Astrocyte of the hippocampus (primary cell): ENCODE data around the gene DES.

Source experiments
- DNase-seq: peaks from one replicate; pipeline ENCODE4 v3.0.0; 2011; ENCODE audit warnings: low read depth, low spot score

The DES gene

DNA sequence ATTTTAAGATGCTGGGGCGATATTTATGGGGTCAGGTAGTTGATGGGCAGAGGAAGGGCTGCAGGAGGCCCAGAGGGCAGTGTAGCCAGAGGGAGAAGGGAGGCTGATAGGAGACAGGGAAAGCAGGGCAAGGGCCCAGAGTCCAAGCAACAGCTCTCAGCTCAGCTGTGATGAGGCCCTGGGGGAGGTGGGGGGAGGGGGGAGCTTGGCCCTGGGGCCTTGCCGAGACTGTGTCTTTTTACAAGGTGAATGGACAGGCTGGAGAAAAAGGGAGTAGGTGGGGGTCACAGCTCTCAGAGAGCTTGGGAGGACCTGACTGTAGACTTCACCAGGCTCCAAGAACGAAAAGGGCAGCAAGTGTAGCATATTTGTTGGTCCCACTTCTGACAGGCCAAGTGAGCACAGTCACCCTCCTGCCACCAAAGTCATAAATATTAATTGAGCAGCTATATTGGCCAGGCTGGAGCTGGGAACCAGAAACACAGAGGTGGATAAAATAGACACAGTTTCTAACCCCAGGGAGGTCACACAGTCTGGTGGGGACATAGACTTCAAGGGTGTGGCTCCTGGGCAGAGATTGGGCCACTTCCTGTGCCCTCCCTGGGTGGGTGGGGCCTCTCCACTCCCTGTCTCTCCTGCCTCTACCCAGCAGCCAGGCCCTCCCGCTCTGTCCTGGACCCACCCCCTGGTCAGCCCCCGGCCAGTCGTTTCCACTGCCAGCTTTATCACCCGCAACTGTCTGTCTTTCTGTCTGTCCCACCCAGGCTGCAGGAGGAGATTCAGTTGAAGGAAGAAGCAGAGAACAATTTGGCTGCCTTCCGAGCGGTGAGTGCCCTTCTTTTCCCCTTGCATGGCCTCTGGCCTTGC is 1.4 kb downstream of the DES start:
- DNase-seq: no peak

DNA sequence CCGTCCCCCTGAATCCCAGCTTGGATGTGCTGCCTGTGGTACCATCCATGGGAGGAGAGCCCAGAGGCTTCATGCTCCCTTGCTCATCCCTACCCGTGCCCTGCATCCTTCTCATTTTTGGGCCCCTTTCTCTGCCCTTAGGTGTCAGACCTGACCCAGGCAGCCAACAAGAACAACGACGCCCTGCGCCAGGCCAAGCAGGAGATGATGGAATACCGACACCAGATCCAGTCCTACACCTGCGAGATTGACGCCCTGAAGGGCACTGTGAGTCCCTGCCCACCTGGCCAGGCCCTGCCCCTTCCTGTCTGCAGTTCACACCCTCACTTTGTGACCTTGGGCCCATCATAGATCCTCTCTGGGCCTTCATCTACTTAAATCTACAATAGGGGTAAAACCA is 2.5 kb downstream of the DES start:
- DNase-seq: no peak

DNA sequence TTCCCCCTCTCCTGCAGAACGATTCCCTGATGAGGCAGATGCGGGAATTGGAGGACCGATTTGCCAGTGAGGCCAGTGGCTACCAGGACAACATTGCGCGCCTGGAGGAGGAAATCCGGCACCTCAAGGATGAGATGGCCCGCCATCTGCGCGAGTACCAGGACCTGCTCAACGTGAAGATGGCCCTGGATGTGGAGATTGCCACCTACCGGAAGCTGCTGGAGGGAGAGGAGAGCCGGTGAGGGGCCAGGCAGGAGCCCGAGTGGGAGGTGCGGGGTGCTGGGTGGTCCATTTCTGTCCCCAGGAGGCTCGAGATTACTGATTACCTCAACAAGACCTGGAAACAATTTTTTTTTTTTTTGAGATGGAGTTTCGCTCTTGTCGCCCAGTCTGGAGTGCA is 3.1 kb downstream of the DES start:
- no peak for DNase-seq

DNA sequence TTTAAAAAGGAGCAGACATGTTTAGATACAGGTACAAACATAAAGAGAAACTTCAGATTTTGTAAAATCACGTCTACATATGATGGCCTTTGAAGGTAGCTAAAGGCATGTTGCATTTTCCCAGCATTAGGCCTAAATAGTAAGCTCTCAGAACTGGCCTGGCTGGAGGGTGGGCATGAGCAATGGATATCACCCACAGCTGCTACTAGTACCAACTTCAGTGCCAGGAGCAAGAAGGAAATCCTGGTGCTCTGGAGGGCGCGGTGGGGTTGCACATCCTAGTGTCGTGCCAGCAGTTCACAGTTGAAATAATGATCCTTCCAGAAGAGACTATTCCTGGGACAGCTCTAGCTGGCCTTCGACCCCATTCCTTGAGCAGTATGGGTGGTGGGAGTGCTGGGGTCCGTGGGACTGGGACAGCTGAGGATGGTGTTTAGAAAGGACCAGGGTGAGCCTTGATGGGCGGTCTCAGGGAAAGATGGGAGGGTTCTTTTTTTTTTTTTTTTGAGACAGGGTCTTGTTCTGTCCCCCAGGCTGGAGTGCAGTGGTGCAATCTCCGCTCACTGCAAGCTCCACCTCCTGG is 4.9 kb downstream of the DES start:
- no peak for DNase-seq

DNA sequence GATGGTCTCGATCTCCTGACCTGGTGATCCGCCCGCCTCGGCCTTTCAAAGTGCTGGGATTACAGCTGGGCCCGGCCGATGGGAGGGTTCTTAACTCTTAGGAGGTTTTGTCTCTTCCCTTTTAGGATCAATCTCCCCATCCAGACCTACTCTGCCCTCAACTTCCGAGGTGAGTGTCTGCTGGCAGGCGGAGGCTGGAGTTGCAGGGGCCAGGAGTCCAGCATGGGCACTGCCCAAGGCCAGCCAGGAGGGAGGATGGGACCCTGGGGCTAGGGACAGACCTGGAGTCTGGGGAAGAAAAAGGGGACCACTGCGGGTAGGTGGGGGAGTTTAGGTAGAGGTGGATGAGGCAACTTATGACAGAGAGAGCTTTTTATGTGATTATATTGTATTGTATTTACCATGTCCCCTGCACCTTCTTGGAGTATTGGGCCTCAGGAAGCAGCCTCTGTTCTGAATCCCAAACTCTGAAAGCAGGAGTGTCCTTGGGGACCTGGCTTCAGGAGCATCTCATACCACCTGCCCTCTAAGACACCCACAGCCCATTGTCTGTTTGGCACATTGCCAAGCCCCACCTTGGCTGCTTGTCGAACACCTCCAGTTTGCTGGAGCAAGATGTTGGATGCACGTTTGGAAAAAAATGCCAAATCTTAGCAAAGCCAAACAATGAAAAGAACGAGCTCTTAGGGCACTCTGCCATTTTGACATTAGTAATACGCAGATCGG is 5.6 kb downstream of the DES start:
- DNase-seq: no peak

DNA sequence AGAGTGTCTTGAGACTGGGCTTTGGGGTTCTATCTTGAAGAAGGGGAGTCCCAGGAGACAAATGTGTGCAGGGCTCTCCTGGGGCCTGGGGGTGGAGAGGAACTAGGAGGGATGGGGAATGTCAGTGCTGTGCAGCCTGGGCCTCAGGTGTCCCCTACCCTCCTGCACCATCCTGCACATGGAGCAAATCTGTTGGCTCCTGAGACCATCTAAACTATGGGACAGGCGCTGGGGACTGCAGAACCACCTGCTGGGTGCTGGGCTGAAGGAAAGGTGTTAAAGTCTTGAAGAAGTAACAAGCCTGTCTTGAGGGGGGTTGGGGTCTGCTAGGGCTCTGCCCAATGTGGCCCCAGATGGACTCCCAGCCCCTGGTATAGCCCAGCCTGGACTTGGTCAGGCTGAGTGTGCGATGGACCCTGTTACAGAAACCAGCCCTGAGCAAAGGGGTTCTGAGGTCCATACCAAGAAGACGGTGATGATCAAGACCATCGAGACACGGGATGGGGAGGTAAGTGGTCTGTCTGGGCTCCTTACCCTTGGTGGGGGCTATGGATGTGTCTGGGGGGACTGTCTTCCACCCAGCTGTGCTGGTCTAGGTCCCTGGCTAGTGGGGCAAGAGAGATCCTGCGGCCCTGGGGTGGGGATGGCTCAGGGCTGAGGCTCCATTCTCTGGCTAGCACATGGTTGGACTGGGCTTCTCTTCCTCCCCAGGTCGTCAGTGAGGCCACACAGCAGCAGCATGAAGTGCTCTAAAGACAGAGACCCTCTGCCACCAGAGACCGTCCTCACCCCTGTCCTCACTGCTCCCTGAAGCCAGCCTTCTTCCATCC is 7.3 kb downstream of the DES start:
- no peak for DNase-seq

DNA sequence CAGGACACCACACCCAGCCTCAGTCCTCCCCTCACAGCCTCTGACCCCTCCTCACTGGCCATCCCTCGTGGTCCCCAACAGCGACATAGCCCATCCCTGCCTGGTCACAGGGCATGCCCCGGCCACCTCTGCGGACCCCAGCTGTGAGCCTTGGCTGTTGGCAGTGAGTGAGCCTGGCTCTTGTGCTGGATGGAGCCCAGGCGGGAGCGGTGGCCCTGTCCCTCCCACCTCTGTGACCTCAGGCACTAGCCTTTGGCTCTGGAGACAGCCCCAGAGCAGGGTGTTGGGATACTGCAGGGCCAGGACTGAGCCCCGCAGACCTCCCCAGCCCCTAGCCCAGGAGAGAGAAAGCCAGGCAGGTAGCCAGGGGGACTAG is 7.9 kb downstream of the DES start:
- DNase-seq: no peak

DNA sequence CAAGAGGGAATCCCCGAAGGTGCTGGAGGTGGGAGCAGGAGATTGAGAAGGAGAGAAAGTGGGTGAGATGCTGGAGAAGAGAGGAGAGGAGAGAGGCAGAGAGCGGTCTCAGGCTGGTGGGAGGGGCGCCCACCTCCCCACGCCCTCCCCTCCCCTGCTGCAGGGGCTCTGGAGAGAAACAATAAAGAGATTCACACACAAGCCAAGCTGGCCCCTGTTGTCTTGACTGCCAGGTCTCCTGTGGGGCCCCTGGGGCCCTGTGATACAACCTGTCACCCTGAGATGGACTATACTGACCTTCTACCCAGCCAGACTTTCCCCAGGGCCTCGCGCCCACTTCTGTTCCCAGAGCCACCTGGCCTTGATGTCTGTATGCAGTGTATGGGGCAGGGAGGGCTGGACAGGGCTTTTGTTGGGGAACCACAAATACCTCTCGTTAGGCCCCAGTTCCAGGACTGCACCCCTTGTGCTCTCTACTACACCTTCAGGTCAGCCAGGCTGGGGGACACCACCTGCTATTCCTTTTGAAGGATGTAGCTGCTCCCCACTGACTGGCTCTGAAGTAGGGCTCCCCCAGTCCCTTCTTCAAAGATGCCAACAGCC is 8.5 kb downstream of the DES start:
- no peak for DNase-seq

DNA sequence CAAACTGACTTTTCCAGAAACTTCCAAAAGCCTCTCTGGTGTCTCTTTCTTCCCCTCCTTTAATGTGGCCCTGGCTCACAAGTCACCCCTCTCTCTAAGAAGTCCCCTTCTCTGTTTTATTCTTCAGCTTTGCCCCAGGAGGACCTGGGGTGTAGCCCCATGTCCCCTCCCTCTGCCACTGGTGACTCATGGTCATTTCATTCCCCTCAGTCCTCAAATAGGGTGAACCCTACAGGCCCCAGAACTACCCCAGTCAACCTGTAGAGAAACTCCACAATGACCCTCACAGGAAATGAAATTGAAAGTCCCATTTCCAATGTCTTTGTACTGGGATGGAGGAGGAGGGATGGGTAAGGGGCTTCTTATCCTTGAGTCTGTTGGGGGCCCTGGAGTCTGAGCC is 10.3 kb downstream of the DES start:
- no peak for DNase-seq

DNA sequence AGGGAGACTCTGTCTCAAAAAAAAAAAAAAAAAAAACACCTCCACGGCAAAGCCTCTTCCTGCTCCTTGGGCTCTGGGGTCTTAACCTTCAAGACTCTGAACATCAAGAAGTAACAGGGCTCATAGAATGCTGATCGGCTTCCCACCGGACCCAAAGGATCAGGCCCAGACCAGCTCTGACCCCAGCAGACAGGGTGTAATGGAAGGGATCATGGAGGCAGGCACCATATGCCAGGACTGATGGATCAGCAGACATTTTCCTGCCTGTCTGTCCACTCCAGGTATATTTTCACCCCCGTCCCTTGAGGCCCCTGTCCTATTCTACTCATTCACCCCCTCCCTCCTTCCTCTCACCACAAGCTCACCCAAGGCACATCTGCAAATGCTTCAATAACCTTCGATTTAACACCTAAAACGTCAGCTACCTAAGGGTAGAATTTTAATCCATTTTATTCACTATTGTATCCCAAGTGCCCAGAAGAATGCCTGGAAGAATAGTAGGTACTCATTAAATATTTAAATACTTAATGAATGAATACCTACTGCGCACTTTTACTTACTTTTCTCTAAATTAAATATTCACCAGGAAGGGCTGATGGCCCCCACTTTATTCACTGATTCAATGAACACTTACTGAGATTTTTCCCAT is 11.9 kb downstream of the DES start:
- no peak for DNase-seq

DNA sequence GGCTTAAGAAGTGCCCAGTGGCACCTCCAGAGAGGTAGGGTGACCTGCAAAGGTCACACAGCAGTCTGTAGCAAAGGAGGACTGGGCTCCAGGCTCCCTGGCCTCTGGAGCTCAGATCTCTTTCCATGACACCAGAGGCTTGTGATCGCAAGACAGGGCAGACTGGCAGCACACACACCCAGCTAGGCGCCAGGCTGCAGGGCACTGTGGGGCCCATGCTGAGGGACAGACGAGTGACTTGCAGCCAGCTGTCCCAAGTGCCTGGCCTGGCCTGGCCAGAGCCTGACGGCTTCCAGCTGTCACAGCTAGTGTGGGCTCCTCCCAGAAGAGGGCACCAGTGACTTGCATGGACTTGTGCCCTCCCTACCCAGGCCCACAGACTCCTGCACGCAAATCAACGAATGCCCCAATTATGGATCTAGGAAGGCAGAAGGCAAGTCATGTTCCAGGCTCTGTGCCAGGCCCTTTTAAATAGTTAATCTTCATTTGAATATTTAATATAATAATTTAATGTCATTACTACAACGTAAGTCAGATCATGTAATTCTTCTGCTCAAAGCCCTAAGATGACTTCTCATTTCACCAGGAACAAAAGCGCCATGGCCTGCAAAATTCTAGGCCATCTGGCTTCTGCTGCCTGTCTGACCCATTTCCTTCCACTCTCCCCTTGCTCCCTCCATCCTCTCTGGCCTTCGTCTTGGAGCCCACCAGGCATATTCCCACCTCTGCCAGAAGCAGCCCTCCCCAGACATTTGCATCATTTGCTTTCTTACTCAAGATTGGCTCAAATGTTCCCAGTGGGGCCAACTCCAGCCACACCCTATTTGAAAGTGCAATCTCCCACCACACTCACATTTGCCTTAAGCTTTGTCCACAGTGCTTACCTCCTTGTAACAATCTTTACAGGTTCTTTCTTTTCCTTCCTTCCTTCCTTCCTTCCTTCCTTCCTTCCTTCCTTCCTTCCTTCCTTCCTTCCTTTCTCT is 12.7 kb downstream of the DES start:
- DNase-seq: peak; percentile 72

DNA sequence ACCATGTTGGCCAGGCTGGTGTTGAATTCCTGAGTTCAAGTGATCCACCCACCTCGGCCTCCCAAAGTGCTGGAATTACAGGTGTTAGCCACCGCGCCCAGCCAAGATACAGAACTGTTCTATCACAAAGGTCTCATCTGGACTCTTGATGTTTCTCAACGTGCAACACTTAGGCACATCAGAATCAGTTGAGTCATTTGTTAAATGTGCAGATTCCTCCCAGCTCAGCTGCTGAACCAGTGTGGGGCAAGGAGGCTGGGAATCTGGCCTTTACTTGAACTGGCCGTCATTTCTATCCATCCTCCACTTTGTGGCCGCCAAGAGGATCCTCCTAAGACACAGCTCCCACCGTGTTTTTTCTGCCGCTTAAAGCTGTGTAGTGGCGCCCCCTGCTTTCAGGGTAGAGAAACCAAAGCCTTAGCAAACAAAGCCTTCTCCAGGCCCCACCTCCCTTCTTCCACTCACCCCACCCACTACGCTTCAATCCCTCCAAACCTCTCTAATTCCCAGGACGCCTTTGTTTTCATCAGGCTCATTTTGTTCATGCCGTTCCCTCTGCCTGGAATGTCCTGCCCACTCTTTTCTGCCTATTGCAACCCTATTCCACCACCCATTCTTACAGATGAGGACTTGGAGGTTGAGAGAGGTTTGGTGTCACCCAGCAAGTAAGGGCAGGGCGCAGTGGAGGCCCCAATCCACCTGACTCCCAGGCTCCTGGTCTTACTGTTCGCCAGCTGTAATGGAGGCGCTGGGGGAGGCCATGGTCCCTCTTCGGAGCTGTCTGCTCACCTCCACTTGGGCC is 15.7 kb downstream of the DES start:
- no peak for DNase-seq

DNA sequence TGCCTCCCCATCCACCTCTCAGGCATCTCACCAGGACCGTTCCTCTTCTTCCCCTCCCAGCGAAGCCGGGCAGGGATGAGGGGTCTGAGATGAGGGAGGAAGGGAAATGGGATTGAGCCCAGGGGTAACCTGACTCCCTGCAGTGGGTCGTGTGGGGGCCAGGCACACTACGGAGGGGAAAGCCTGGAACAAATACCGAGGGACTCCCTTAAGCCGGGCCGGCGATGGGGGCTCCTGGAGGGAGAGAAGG is 16.2 kb downstream of the DES start:
- no peak for DNase-seq

DNA sequence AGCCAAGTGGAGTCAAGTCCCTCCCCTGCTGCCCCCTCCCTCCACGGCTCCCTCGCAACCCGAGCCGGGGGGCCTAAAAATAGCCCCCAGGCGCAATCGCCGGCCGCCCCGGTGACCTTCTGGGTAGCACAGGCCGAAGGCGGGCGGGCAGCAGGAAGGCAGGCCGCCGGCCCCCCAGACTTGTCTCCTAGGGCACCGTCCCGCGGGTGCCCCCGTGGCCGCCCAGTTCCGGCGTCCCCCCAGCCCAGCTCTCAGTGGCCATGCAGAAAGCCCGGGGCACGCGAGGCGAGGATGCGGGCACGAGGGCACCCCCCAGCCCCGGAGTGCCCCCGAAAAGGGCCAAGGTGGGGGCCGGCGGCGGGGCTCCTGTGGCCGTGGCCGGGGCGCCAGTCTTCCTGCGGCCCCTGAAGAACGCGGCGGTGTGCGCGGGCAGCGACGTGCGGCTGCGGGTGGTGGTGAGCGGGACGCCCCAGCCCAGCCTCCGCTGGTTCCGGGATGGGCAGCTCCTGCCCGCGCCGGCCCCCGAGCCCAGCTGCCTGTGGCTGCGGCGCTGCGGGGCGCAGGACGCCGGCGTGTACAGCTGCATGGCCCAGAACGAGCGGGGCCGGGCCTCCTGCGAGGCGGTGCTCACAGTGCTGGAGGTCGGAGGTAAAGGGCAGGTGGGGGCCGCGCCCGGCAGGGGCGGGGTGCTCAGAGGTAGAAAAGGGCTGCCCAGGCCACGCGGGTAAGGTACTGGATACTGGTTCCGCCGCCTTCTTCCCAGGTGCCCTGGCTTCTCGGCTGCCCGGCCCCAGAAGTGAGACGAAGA is 16.7 kb downstream of the DES start, which contains the start of gene SPEG:
Gene SPEG (plus strand): TSS at position 126 of the 808 bp plus-strand sequence. CDS start 135 bp downstream, at position 261.
- DNase-seq: peak; percentile 60

DNA sequence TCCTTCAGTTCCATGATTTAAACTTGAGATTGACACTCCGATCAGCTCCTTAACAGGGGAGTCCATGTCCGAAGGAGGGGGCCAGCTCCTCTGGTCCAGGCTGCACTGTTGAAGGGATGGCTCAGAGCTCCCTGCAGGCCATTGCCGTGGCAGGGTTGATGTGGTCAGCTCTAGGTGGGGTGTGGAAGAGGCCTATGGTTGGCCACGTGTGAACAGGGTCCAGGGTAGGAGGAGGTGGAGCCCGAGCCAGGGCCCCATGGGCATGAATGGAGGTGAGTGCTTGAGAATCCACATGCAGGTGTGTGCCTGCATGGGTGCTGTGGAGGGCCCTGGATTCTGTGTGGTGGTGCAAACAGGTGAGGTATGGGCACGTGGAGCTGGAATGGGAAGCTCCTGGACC is 17.5 kb downstream of the DES start:
- DNase-seq: no peak

DNA sequence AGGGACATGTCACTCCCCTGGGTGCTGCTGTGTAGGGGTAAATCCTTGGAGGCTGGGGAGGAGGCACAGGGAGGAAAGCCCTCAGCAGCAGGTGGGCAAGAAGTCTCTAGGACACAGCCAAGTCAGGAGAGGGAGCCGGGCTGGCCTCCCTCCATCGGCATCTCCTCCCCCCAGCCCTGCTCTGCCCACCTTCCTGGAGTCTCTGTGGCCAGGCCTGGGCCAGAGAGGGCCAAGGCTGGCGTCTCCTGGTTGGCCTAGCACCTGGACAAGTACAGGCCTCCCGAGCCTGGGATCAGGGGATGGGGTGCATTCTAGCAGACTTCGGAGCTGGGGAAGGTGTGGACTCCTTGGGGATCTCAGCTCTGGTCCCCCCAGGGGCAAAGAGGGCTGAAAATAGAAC is 18.3 kb downstream of the DES start:
- no peak for DNase-seq

DNA sequence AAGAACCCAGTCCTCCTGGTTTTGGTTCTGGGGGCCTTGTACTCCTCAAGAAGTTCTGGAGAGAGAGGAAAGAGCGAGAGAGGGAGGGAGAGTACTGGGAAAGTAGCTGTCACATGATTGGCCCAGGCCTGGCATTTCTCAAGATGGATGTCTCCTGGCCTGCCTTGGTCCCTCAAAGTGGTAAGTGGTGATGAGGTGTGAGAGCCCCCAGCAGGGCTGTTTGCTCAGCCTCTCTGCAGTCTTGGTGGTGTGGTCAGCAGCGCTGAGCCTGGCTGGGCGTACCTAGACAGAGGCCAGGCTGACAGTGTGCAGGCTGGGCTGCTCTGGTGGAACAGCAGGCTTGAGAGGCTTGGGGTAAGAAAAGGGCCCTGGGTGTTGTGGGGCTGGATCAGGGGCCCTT is 19.0 kb downstream of the DES start:
- DNase-seq: no peak

DNA sequence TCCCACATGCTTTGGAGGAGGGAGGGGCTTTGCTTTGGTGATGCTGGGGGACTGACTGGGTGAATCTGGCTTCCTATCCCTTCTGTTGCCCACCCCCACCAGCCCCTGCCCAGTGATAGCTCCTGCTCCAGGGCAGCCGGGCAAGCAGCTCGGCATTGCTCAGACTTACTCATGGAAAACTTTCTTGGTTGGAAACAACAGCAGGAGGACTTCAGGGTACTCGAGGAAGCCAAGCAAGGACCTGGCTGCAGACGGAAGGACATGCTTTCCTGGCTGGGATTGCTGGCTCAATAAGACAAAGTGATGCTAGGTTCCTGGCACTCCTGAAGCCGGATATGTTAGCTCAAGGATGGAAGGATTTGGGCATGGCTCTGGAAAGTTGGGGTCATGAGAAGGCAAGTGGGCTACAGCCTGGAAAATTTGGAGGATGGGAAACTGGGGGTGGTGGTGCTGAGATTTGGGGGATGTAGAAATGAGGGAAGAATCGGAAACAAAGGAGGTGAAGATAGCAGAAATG is 19.6 kb downstream of the DES start:
- DNase-seq: no peak
